Liver (tissue), 9 donors: ENCODE results near the gene CAT. TPM values are rescaled to one million over a fixed set of nuclear protein-coding genes. Genes with fewer than 3 reads are reported as not detected.

Source experiments
- DNase-seq: peaks from one replicate; pipeline ENCODE4 v3.0.0-alpha.2; 2017; ENCODE audit warnings: low spot score
- H3K27ac ChIP-seq, 2 donors: one replicate each; pipeline ENCODE4 v1.7.0; 2013; ENCODE audit warnings: inconsistent platforms in 2 of 2, low read length in 2 of 2, control low read depth in 1 of 2, low read depth in 1 of 2, mild to moderate bottlenecking in 1 of 2
- H3K27me3 ChIP-seq, 4 donors: one replicate each; pipeline versions ENCODE4 v1.6.1 to v1.7.0; 2013; ENCODE audit warnings: low read length in 3 of 4, inconsistent platforms in 1 of 4, mild to moderate bottlenecking in 1 of 4, moderate library complexity in 1 of 4; ENCODE audit not compliant: control insufficient read depth in 4 of 4, insufficient read depth in 4 of 4
- H3K36me3 ChIP-seq, 4 donors: one replicate each; pipeline versions ENCODE4 v1.6.1 to v1.7.0; 2013; ENCODE audit warnings: low read length in 3 of 4, mild to moderate bottlenecking in 3 of 4, low read depth in 1 of 4, moderate library complexity in 1 of 4; ENCODE audit not compliant: control insufficient read depth in 4 of 4, insufficient read depth in 3 of 4
- H3K4me1 ChIP-seq, 4 donors: one replicate each; pipeline versions ENCODE4 v1.6.1 to v1.7.0; 2013; ENCODE audit warnings: low read length in 3 of 4, mild to moderate bottlenecking in 3 of 4, moderate library complexity in 1 of 4; ENCODE audit not compliant: control insufficient read depth in 4 of 4, insufficient read depth in 4 of 4
- H3K4me3 ChIP-seq, 3 donors: one replicate each; pipeline versions ENCODE4 v1.6.1 to v1.7.0; 2013; ENCODE audit warnings: low read length in 3 of 3, control low read depth in 1 of 3, low read depth in 1 of 3, mild to moderate bottlenecking in 1 of 3
- H3K9ac ChIP-seq, 2 donors: one replicate each; pipeline ENCODE4 v1.7.0; 2013; ENCODE audit warnings: low read length in 2 of 2, mild to moderate bottlenecking in 2 of 2, moderate library complexity in 2 of 2, control low read depth in 1 of 2, low read depth in 1 of 2
- H3K9me3 ChIP-seq, 4 donors: one replicate each; pipeline versions ENCODE4 v1.6.1 to v1.7.0; 2013; ENCODE audit warnings: low read length in 3 of 4; ENCODE audit not compliant: control insufficient read depth in 4 of 4
- EGR1 ChIP-seq, 2 donors: IDR thresholded peaks; 2 replicates each; pipeline ENCODE4 v1.6.1; 2016 to 2018; ENCODE audit warnings: antibody characterized with exemption in 2 of 2, low read depth in 2 of 2
- FOXA1 ChIP-seq: IDR thresholded peaks from 2 replicates; pipeline ENCODE4 v1.6.1; 2016; ENCODE audit warnings: antibody characterized with exemption
- FOXA2 ChIP-seq: IDR thresholded peaks from 2 replicates; pipeline ENCODE4 v1.6.1; 2016; ENCODE audit warnings: antibody characterized with exemption
- GABPA ChIP-seq, 2 donors: IDR thresholded peaks in 1 of 2; conservative IDR thresholded peaks in 1 of 2; 2 replicates each; pipeline ENCODE4 v1.6.1; 2016; ENCODE audit warnings: antibody characterized with exemption in 2 of 2, mild to moderate bottlenecking in 1 of 2, moderate library complexity in 1 of 2
- HNF4A ChIP-seq, 2 donors: conservative IDR thresholded peaks; 2 replicates each; pipeline ENCODE4 v1.6.1; 2016; ENCODE audit warnings: antibody characterized with exemption in 2 of 2, mild to moderate bottlenecking in 2 of 2
- HNF4G ChIP-seq: IDR thresholded peaks from 2 replicates; pipeline ENCODE4 v1.6.1; 2016; ENCODE audit warnings: antibody characterized with exemption
- NR2F2 ChIP-seq: IDR thresholded peaks from 2 replicates; pipeline ENCODE4 v1.6.1; 2016; ENCODE audit warnings: antibody characterized with exemption
- RAD21 ChIP-seq, 2 donors: IDR thresholded peaks; 2 replicates each; pipeline ENCODE4 v1.6.1; 2016; ENCODE audit warnings: antibody characterized with exemption in 2 of 2, mild to moderate bottlenecking in 2 of 2
- RXRA ChIP-seq, 2 donors: IDR thresholded peaks; 2 replicates each; pipeline ENCODE4 v1.6.1; 2017 to 2018; ENCODE audit warnings: antibody characterized with exemption in 2 of 2, mild to moderate bottlenecking in 1 of 2
- SP1 ChIP-seq: IDR thresholded peaks from 2 replicates; pipeline ENCODE4 v1.6.1; 2018; ENCODE audit warnings: antibody characterized with exemption, mild to moderate bottlenecking
- TAF1 ChIP-seq: conservative IDR thresholded peaks from 2 replicates; pipeline ENCODE4 v1.6.1; 2016; ENCODE audit warnings: antibody characterized with exemption, mild to moderate bottlenecking
- YY1 ChIP-seq: IDR thresholded peaks from 2 replicates; pipeline ENCODE4 v1.6.1; 2016; ENCODE audit warnings: antibody characterized with exemption, mild to moderate bottlenecking
- WGBS: extraction: QIAGEN DNeasy Blood & Tissue Kit; methylation state at CpG from one replicate; pipeline ENCODE4 v1.1.7; 2013; 5-methylcytosine and 5-hydroxymethylcytosine counted together
- polyA plus RNA-seq, 2 donors: library from polyadenylated mRNA; stranded (reverse) in 1 of 2; unstranded in 1 of 2; fragments of 200-250 nt in 1 of 2; fragments of >200 nt in 1 of 2; fragmentation: Nextera tagmentation in 1 of 2; extraction: Ambion mirVana in 1 of 2; gene quantifications; one replicate each; pipeline versions ENCODE4 v1.2.1 to v1.2.3, GENCODE V29; 2013 to 2015
- total RNA-seq, 2 donors: library from RNA; depleted of rRNA; stranded (reverse); fragments of >200 nt; gene quantifications; one replicate each; pipeline ENCODE4 v1.2.3, GENCODE V29; 2014
- TF ChIP-seq, protein P1 (sequence below): IDR thresholded peaks from 2 replicates; pipeline ENCODE4 v1.6.1; 2016; ENCODE audit warnings: antibody characterized with exemption, mild to moderate bottlenecking
- TF ChIP-seq, protein P2 (sequence below): IDR thresholded peaks from 2 replicates; pipeline ENCODE4 v1.6.1; 2016; ENCODE audit warnings: antibody characterized with exemption
- TF ChIP-seq, protein P3 (sequence below): IDR thresholded peaks from 2 replicates; pipeline ENCODE4 v1.6.1; 2016; ENCODE audit warnings: antibody characterized with exemption
- TF ChIP-seq, protein P4 (sequence below): fragments of 150-350 bp; IDR thresholded peaks from 2 replicates; pipeline ENCODE4 v1.5.1; 2017; ENCODE audit warnings: improper control_type of control experiment, low read depth, low read length; ENCODE audit not compliant: missing input control
- TF ChIP-seq, protein P5 (sequence below): IDR thresholded peaks from 2 replicates; pipeline ENCODE4 v1.6.1; 2016; ENCODE audit warnings: antibody characterized with exemption
- donor health status: healthy.
- donor health status: healthy.
- donor health status: healthy.
- donor health status: healthy.
- donor health status: healthy.

The CAT gene
- total and polyA plus RNA-seq, 4 donors = 270 to 620 (median 388) TPM

DNA sequence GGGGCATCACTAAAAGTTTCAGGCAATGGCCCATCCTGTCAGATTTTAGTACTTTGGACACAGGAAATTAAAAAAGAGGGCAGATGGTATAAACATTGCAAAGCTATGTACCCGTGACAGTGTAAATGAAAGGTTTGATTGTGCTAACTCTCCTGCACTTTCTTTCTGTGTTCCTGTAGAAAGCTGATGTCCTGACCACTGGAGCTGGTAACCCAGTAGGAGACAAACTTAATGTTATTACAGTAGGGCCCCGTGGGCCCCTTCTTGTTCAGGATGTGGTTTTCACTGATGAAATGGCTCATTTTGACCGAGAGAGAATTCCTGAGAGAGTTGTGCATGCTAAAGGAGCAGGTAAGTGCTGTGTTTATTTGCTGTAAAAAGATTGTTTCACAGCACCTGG is 10.3 kb downstream of the CAT start:
- H3K9me3 ChIP-seq = no peaks in the 10 kb centered on the region
- no peaks in the 10 kb centered on the region for H3K27me3 ChIP-seq
- 54% methylated on average over 3 of the region's 3 CpGs for WGBS
- no peak overlapping the region for H3K4me3 ChIP-seq
- peaks cover 6 to 76% (median 44%) of the 10 kb centered on the region in 4 donors for H3K4me1 ChIP-seq
- no peak overlapping the region for H3K9ac ChIP-seq
- TF ChIP-seq, protein P1, sequence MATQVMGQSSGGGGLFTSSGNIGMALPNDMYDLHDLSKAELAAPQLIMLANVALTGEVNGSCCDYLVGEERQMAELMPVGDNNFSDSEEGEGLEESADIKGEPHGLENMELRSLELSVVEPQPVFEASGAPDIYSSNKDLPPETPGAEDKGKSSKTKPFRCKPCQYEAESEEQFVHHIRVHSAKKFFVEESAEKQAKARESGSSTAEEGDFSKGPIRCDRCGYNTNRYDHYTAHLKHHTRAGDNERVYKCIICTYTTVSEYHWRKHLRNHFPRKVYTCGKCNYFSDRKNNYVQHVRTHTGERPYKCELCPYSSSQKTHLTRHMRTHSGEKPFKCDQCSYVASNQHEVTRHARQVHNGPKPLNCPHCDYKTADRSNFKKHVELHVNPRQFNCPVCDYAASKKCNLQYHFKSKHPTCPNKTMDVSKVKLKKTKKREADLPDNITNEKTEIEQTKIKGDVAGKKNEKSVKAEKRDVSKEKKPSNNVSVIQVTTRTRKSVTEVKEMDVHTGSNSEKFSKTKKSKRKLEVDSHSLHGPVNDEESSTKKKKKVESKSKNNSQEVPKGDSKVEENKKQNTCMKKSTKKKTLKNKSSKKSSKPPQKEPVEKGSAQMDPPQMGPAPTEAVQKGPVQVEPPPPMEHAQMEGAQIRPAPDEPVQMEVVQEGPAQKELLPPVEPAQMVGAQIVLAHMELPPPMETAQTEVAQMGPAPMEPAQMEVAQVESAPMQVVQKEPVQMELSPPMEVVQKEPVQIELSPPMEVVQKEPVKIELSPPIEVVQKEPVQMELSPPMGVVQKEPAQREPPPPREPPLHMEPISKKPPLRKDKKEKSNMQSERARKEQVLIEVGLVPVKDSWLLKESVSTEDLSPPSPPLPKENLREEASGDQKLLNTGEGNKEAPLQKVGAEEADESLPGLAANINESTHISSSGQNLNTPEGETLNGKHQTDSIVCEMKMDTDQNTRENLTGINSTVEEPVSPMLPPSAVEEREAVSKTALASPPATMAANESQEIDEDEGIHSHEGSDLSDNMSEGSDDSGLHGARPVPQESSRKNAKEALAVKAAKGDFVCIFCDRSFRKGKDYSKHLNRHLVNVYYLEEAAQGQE = no peak
- TF ChIP-seq EGR1 (IDR thresholded peaks at IDR 0.05; ENCODE audit: low read depth in 2 of 2) (no peak), NR2F2 (no peak), TAF1 (no peak), RAD21 (IDR thresholded peaks at IDR 0.05) (no peak), FOXA2 (no peak), HNF4G (no peak), SP1 (no peak), RXRA (IDR thresholded peaks at IDR 0.05) (no peak), GABPA (IDR thresholded peaks at IDR 0.05 in 1 of 2, conservative IDR thresholded peaks at IDR 0.05 in 1 of 2) (no peak), FOXA1 (no peak), HNF4A (conservative IDR thresholded peaks at IDR 0.05) (no peak)
- TF ChIP-seq, protein P2, sequence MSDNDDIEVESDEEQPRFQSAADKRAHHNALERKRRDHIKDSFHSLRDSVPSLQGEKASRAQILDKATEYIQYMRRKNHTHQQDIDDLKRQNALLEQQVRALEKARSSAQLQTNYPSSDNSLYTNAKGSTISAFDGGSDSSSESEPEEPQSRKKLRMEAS = no peak
- TF ChIP-seq, protein P3, sequence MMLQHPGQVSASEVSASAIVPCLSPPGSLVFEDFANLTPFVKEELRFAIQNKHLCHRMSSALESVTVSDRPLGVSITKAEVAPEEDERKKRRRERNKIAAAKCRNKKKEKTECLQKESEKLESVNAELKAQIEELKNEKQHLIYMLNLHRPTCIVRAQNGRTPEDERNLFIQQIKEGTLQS = no peak
- TF ChIP-seq, protein P4, sequence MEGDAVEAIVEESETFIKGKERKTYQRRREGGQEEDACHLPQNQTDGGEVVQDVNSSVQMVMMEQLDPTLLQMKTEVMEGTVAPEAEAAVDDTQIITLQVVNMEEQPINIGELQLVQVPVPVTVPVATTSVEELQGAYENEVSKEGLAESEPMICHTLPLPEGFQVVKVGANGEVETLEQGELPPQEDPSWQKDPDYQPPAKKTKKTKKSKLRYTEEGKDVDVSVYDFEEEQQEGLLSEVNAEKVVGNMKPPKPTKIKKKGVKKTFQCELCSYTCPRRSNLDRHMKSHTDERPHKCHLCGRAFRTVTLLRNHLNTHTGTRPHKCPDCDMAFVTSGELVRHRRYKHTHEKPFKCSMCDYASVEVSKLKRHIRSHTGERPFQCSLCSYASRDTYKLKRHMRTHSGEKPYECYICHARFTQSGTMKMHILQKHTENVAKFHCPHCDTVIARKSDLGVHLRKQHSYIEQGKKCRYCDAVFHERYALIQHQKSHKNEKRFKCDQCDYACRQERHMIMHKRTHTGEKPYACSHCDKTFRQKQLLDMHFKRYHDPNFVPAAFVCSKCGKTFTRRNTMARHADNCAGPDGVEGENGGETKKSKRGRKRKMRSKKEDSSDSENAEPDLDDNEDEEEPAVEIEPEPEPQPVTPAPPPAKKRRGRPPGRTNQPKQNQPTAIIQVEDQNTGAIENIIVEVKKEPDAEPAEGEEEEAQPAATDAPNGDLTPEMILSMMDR = no peak
- TF ChIP-seq, protein P5, sequence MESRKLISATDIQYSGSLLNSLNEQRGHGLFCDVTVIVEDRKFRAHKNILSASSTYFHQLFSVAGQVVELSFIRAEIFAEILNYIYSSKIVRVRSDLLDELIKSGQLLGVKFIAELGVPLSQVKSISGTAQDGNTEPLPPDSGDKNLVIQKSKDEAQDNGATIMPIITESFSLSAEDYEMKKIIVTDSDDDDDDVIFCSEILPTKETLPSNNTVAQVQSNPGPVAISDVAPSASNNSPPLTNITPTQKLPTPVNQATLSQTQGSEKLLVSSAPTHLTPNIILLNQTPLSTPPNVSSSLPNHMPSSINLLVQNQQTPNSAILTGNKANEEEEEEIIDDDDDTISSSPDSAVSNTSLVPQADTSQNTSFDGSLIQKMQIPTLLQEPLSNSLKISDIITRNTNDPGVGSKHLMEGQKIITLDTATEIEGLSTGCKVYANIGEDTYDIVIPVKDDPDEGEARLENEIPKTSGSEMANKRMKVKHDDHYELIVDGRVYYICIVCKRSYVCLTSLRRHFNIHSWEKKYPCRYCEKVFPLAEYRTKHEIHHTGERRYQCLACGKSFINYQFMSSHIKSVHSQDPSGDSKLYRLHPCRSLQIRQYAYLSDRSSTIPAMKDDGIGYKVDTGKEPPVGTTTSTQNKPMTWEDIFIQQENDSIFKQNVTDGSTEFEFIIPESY = no peak
- peaks cover 5 to 47% (median 34%) of the 10 kb centered on the region in 4 donors for H3K36me3 ChIP-seq
- no peak overlapping the region for H3K27ac ChIP-seq
- no peak for DNase-seq

DNA sequence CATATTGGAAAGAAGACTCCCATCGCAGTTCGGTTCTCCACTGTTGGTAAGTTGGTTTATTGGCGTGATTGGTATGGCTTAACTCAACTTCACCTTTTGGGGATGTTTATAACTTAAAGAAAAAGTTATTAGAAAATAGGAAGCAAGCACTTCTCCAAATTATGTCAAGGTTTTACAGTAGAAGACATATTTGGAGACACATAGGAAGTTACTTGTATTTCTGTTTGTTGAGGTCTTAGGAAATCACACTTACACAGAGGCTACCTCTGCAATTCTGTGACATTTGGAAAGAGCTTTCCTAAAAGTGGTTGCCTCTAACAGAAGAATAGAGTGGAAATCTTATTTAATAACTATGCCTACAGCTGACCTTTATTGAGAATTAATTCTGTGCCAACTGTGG is 12.3 kb downstream of the CAT start:
- 91% methylated on average over 3 of the region's 3 CpGs for WGBS
- H3K9me3 ChIP-seq = no peaks in the 10 kb centered on the region
- H3K27me3 ChIP-seq = no peaks in the 10 kb centered on the region
- H3K9ac ChIP-seq = no peak overlapping the region
- peaks cover 9 to 65% (median 43%) of the 10 kb centered on the region in 4 donors for H3K36me3 ChIP-seq
- no peak overlapping the region for H3K27ac ChIP-seq
- peaks cover 6 to 74% (median 44%) of the 10 kb centered on the region in 4 donors for H3K4me1 ChIP-seq
- DNase-seq = no peak
- no peak overlapping the region for H3K4me3 ChIP-seq
- TF ChIP-seq, protein P3 = no peak
- TF ChIP-seq RAD21 (IDR thresholded peaks at IDR 0.05) = no peak
- no peak for TF ChIP-seq EGR1 (IDR thresholded peaks at IDR 0.05; ENCODE audit: low read depth in 2 of 2)
- no peak for TF ChIP-seq YY1
- TF ChIP-seq, protein P2 = no peak
- no peak for TF ChIP-seq HNF4A (conservative IDR thresholded peaks at IDR 0.05)
- TF ChIP-seq SP1 = no peak
- TF ChIP-seq RXRA (IDR thresholded peaks at IDR 0.05) = no peak
- no peak for TF ChIP-seq FOXA1
- no peak for TF ChIP-seq GABPA (IDR thresholded peaks at IDR 0.05 in 1 of 2, conservative IDR thresholded peaks at IDR 0.05 in 1 of 2)
- no peak for TF ChIP-seq HNF4G
- TF ChIP-seq, protein P4 = no peak
